ENCODE results near the gene IL18. TPM values are rescaled to one million over a fixed set of nuclear protein-coding genes. Genes with fewer than 3 reads are reported as not detected.

The IL18 gene
- total and polyA plus RNA-seq, 2 donors from 2014 or later = 25.2 to 37.4 TPM

DNA sequence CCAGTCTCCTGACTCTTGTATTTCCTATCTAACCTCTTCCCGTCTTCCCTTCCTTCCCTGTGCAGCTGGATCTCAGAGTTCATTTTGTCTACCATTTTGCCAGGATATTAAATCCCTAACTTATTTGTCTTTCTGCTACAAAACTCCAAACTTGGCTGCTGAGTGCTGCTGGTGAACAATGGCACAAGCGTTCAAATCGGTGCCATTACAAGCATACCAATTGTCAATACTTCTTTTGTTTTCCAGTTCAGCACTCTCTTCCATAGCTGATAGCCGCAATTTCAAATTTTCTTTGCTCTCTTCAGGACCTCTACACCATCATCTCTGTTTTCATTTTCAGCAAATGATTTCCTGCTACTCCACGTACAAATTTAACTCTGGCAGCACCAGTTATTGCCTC, 13.4 kb downstream of the IL18 start:
- H3K4me1 ChIP-seq (ENCODE audit: control insufficient read depth in 2 of 3, insufficient read depth in 2 of 3, low read depth in 1 of 3, low read length in 3 of 3) = no peaks in the 10 kb centered on the region
- FAIRE-seq (no peak), DNase-seq (no peak)
- TF ChIP-seq, protein P1, sequence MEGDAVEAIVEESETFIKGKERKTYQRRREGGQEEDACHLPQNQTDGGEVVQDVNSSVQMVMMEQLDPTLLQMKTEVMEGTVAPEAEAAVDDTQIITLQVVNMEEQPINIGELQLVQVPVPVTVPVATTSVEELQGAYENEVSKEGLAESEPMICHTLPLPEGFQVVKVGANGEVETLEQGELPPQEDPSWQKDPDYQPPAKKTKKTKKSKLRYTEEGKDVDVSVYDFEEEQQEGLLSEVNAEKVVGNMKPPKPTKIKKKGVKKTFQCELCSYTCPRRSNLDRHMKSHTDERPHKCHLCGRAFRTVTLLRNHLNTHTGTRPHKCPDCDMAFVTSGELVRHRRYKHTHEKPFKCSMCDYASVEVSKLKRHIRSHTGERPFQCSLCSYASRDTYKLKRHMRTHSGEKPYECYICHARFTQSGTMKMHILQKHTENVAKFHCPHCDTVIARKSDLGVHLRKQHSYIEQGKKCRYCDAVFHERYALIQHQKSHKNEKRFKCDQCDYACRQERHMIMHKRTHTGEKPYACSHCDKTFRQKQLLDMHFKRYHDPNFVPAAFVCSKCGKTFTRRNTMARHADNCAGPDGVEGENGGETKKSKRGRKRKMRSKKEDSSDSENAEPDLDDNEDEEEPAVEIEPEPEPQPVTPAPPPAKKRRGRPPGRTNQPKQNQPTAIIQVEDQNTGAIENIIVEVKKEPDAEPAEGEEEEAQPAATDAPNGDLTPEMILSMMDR (IDR thresholded peaks at IDR 0.05; ENCODE audit: borderline replicate concordance, extremely low read depth, insufficient read depth) = no peak
- H3K9ac ChIP-seq (ENCODE audit: low read length in 3 of 3) = no peak overlapping the region
- no peaks in the 10 kb centered on the region for H3K9me3 ChIP-seq (ENCODE audit: control insufficient read depth in 2 of 3, insufficient read depth in 1 of 3, low read length in 3 of 3)
- no peak overlapping the region for H3K4me3 ChIP-seq (ENCODE audit: low read length in 3 of 3)
- no peak overlapping the region for H3K27ac ChIP-seq (ENCODE audit: low read depth in 2 of 2, low read length in 2 of 2)
- intact Hi-C loops (cut with DNase I) = no loop called here
- no peaks in the 10 kb centered on the region for H3K27me3 ChIP-seq (ENCODE audit: control insufficient read depth, insufficient read depth, low read length)
- H3K36me3 ChIP-seq (ENCODE audit: control insufficient read depth in 2 of 3, insufficient read depth in 3 of 3, low read length in 3 of 3) = no peaks in the 10 kb centered on the region

- no peak for FAIRE-seq
- H3K27ac ChIP-seq (ENCODE audit: low read depth in 2 of 2, low read length in 2 of 2) = no peak overlapping the region
Measured at GRCh38 chr11:112143597-112143996, 20.3 kb downstream of the IL18 start.

DNA sequence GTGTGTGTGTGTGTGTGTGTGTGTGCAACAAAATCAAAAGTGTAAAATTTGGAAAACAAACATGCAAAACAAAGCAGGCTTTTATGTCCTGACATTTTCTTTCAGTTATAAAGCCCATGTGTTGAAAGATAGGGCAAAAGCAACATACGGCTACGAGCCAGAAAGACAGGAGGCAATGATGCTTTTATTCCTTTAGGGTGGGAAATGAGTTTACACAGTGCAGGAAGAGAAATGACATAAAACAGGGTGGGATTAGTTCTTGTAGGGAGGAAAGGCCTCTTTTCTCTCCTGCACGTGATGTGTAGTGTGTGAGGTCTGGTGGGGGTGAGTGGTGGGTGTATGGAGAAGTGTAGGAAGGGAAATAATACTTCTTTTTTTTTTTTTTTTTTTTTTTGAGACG, 29.4 kb downstream of the IL18 start:
- FAIRE-seq = no peak

More at GRCh38 chr11:112143597-112143996, 20.3 kb downstream of the IL18 start:
- no peak for DNase-seq
- H3K9ac ChIP-seq (ENCODE audit: low read length in 3 of 3) = no peak overlapping the region
- TF ChIP-seq, protein P1 (IDR thresholded peaks at IDR 0.05; ENCODE audit: borderline replicate concordance, extremely low read depth, insufficient read depth) = no peak
- peaks cover 0 to 5% (median 0%) of the 10 kb centered on the region in 3 donors for H3K9me3 ChIP-seq (ENCODE audit: control insufficient read depth in 2 of 3, insufficient read depth in 1 of 3, low read length in 3 of 3)
- no peaks in the 10 kb centered on the region for H3K36me3 ChIP-seq (ENCODE audit: control insufficient read depth in 2 of 3, insufficient read depth in 3 of 3, low read length in 3 of 3)
- intact Hi-C loops (cut with DNase I) = no loop called here
- no peaks in the 10 kb centered on the region for H3K4me1 ChIP-seq (ENCODE audit: control insufficient read depth in 2 of 3, insufficient read depth in 2 of 3, low read depth in 1 of 3, low read length in 3 of 3)
- no peaks in the 10 kb centered on the region for H3K27me3 ChIP-seq (ENCODE audit: control insufficient read depth, insufficient read depth, low read length)
- H3K4me3 ChIP-seq (ENCODE audit: low read length in 3 of 3) = no peak overlapping the region

More for the DNA sequence above, 29.4 kb downstream of the IL18 start:
- TF ChIP-seq, protein P1 (IDR thresholded peaks at IDR 0.05; ENCODE audit: borderline replicate concordance, extremely low read depth, insufficient read depth) = no peak
- Histone ChIP-seq H3K4me1 (ENCODE audit: control insufficient read depth in 2 of 3, insufficient read depth in 2 of 3, low read depth in 1 of 3, low read length in 3 of 3) (no peaks in the 10 kb centered on the region), H3K4me3 (ENCODE audit: low read length in 3 of 3) (no peak overlapping the region), H3K9me3 (ENCODE audit: control insufficient read depth in 2 of 3, insufficient read depth in 1 of 3, low read length in 3 of 3) (no peaks in the 10 kb centered on the region), H3K27me3 (ENCODE audit: control insufficient read depth, insufficient read depth, low read length) (no peaks in the 10 kb centered on the region), H3K27ac (ENCODE audit: low read depth in 2 of 2, low read length in 2 of 2) (no peak overlapping the region), H3K9ac (ENCODE audit: low read length in 3 of 3) (no peak overlapping the region), H3K36me3 (ENCODE audit: control insufficient read depth in 2 of 3, insufficient read depth in 3 of 3, low read length in 3 of 3) (no peaks in the 10 kb centered on the region)
- no peak for DNase-seq
- intact Hi-C loops (cut with DNase I) = no loop called here
